H1 (cell line): ENCODE data around the gene NPC1L1. TPM values are rescaled to one million over a fixed set of nuclear protein-coding genes. Genes with fewer than 3 reads are reported as not detected.

Source experiments
- ASH2L ChIP-seq: fragments of 200-600, 300-600 bp; sonication (generic); IDR thresholded peaks from one replicate; pipeline ENCODE4 v1.7.1; 2017; ENCODE audit warnings: low read length
- CBX8 ChIP-seq: fragments of 300-800, 300-1000 bp; sonication (generic); IDR thresholded peaks from 2 replicates; pipeline ENCODE4 v1.7.1; 2016; ENCODE audit warnings: low read depth, low read length, borderline replicate concordance
- CREB1 ChIP-seq: IDR thresholded peaks from 2 replicates; pipeline ENCODE4 v1.6.1; 2012; ENCODE audit warnings: inconsistent platforms
- FOSL1 ChIP-seq: IDR thresholded peaks from 2 replicates; pipeline ENCODE4 v1.6.1; 2011; ENCODE audit warnings: mild to moderate bottlenecking, low read depth, low read length, moderate library complexity; ENCODE audit not compliant: insufficient read depth
- GABPA ChIP-seq: IDR thresholded peaks from 2 replicates; pipeline ENCODE4 v1.6.1; 2011; ENCODE audit warnings: mild to moderate bottlenecking, low read length, moderate library complexity, borderline replicate concordance; ENCODE audit not compliant: insufficient read depth
- RAD21 ChIP-seq, 2 experiments: IDR thresholded peaks in 1 of 2; conservative IDR thresholded peaks in 1 of 2; 2 replicates each; pipeline ENCODE4 v1.6.1; 2011; ENCODE audit warnings: low read depth in 2 of 2, low read length in 2 of 2, improper control_type of control experiment in 1 of 2, inconsistent platforms in 1 of 2, mild to moderate bottlenecking in 1 of 2, moderate library complexity in 1 of 2
- ZNF274 ChIP-seq: IDR thresholded peaks from 2 replicates; pipeline ENCODE4 v1.7.0; 2012; ENCODE audit warnings: low read length, borderline replicate concordance; ENCODE audit errors: extremely low read depth
- polyA plus RNA-seq, 7 experiments: library from polyadenylated mRNA; depleted of rRNA in 3 of 7; stranded (reverse) in 5 of 7; unstranded in 2 of 7; fragments of >200 nt in 5 of 7; fragments of 200-250 nt in 2 of 7; gene quantifications; 1 replicate in 5 of 7; 2 replicates in 1 of 7; 4 replicates in 1 of 7; pipeline versions ENCODE4 v1.2.1 to v1.2.3, GENCODE V29; 2011 to 2013; ENCODE audit warnings: missing spikeins in 2 of 7, mixed read lengths in 2 of 7
- total RNA-seq: library from RNA; stranded (reverse); fragmentation: NEBNext Ultra II Directional; extraction: Animal tissue kit (Norgen Biotek cat#: 25700); gene quantifications from 2 replicates; pipeline ENCODE4 v1.2.1, GENCODE V29; 2021

The NPC1L1 gene
- total and polyA plus RNA-seq, 2 of the 8 experiments (the other 6 are each of a cell fraction or from before 2014, with no cell fraction given) = 0.06 to 0.21 TPM

GRCh38 chr7:44547536-44548231 is 6.6 kb upstream of the NPC1L1 start (continued):
- no peak for TF ChIP-seq ASH2L
- TF ChIP-seq CREB1 = no peak
- no peak for TF ChIP-seq RAD21 (IDR thresholded peaks at IDR 0.05 in 1 of 2, conservative IDR thresholded peaks at IDR 0.05 in 1 of 2; ENCODE audit: low read depth in 2 of 2, low read length in 2 of 2)
- no peak for TF ChIP-seq FOSL1
- TF ChIP-seq ZNF274 = no peak
- no peak for TF ChIP-seq CBX8
- TF ChIP-seq GABPA = no peak
